Sigmoid colon (tissue), 4 donors: ENCODE measurements around the gene FXYD2.

Experiments used
- EP300 ChIP-seq, 4 donors: sonication (generic); formaldehyde crosslinking; IDR thresholded peaks; one replicate each; pipeline ENCODE4 v1.6.1; 2017; ENCODE audit warnings: antibody characterized with exemption in 4 of 4
- POLR2A ChIP-seq, 2 donors: fragments of 450-650 bp; IDR thresholded peaks; one replicate each; pipeline ENCODE4 v1.6.1; 2016; ENCODE audit warnings: antibody characterized with exemption in 2 of 2, mild to moderate bottlenecking in 2 of 2, moderate library complexity in 2 of 2

DNA sequence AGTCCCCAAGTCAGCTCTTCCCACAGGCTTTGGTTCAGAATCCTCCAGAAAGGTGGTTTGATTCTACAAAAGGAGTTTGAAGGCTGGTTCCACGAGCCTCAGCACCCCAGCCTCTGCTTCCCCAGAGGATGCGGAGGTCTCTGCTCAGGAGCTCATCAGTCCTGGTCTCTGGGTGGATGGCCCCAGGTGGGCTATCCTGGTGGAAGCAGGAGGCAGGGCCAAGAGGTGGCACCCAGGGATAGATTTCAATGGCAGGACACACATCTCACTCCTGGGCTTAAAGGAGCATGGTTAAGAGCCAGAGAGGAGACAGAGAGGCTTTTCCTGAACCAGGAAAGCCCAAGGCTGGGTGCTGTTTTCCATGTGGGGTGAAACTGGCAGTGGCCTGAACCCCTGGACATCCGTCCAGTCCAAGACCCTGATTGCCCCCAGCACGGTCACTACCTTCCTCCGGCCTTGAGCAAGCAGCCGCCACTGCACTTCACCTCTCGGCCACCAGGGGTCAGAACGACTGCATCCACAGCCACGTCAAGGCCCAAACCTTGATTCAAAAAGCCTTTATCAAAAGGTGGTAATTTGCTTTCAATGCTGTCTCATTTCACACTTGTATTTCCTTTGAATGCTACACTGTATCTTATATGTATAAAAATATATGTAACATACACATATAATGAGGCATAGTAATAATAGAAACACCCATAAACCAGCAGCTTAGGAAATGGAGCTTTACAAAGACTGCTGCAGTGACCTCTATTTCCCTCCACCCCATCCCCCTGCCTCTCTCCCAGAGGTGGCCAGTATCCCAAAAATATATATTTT is 19.3 kb upstream of the FXYD2 start:
- TF ChIP-seq POLR2A (IDR thresholded peaks at IDR 0.05): no peak
- TF ChIP-seq EP300 (IDR thresholded peaks at IDR 0.05): no peak
